SKM-1 treated with dmso at 0.1 percent for 144 hours (cell line): ENCODE data around the gene GRB10.
"Not testable (repeated sequence)": the region's sequence is repeated elsewhere in the genome, so short reads cannot be mapped to it uniquely, and the experiment has no call there.

Source experiments
- DNase-seq: peaks from one replicate; lab custom pipeline; 2025; ENCODE audit not compliant: unreplicated experiment; lab: John Stamatoyannopoulos, UW

GRB10 gene

GRCh38 chr7:50558294-50559053 is 224.2 kb downstream of the GRB10 start:
- DNase-seq, result no peak

GRCh38 chr7:50557099-50557498 is 225.6 kb downstream of the GRB10 start:
- no peak for DNase-seq

GRCh38 chr7:50556247-50556991 is 226.3 kb downstream of the GRB10 start:
- DNase-seq, result no peak

- DNase-seq, result no peak
These were observed 227.0 kb downstream of the GRB10 start for GRCh38 chr7:50555594-50556140.

GRCh38 chr7:50554431-50555322 is 228.0 kb downstream of the GRB10 start:
- no peak for DNase-seq

GRCh38 chr7:50553973-50554372 is 228.7 kb downstream of the GRB10 start:
- no peak for DNase-seq

- no peak for DNase-seq
These were observed 229.8 kb downstream of the GRB10 start for GRCh38 chr7:50552921-50553320.

- DNase-seq, result no peak
These were observed 230.6 kb downstream of the GRB10 start for GRCh38 chr7:50552139-50552538.

- not testable (repeated sequence) for DNase-seq
These were observed 237.1 kb downstream of the GRB10 start for GRCh38 chr7:50545613-50546012.

- DNase-seq, result no peak
These were observed 237.7 kb downstream of the GRB10 start for GRCh38 chr7:50544992-50545391.

GRCh38 chr7:50543776-50544442 is 238.8 kb downstream of the GRB10 start:
- no peak for DNase-seq

- DNase-seq, result no peak
These were observed 240.6 kb downstream of the GRB10 start for GRCh38 chr7:50542132-50542531.

- no peak for DNase-seq
These were observed 241.7 kb downstream of the GRB10 start for GRCh38 chr7:50540785-50541579.
